Renal pelvis (tissue), 4 donors: ENCODE results near the gene ADGRG1. TPM values are rescaled to one million over a fixed set of nuclear protein-coding genes. Genes with fewer than 3 reads are reported as not detected.
A peak's percentile ranks its signal among the peaks of the same experiment; 100 is the strongest.
"Not testable (repeated sequence)": the region's sequence is repeated elsewhere in the genome, so short reads cannot be mapped to it uniquely, and the experiment has no call there.

Source experiments
- DNase-seq: peaks from one replicate; pipeline ENCODE4 v3.0.0-alpha.2; 2013
- polyA plus RNA-seq, 3 donors: library from polyadenylated mRNA; unstranded; fragments of 120-200 nt; gene quantifications; one replicate each; pipeline ENCODE4 v1.2.1, GENCODE V29; 2013; ENCODE audit not compliant: insufficient read length in 3 of 3

ADGRG1 gene
- polyA plus RNA-seq, 3 donors = 72.4 to 84.0 (median 79.6) TPM

GRCh38 chr16:57696240-57696639 lies 67.8 kb downstream of the ADGRG1 start:
- DNase-seq = no peak

DNA sequence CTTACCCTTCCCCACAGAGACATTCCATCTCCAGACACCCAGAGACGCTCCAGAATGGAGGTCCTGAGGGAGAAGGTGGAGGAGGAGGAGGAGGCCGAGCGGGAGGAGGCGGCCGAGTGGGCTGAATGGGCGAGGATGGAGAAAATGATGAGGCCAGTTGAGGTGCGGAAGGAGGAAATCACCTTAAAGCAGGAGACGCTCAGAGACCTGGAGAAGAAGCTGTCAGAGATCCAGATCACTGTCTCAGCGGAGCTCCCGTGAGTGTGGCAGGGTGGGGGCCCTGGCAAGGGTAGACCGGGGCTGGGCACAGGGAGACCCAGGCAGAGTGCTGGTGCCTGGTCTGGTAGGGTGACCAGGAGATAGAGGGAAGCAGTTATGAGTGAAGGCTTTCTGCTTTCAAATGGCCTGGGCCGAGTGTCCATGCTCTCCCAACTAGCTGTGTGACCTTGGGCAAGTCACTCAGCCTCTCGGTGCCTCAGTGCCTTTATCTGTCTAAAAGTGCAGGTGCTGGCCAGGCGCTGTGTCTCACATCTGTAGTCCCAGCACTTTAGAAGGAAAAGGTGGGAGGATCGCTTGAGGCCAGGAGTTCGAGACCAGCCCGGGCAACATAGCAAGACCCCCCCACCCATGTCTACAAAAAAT lies 69.6 kb downstream of the ADGRG1 start:
- no peak for DNase-seq

DNA sequence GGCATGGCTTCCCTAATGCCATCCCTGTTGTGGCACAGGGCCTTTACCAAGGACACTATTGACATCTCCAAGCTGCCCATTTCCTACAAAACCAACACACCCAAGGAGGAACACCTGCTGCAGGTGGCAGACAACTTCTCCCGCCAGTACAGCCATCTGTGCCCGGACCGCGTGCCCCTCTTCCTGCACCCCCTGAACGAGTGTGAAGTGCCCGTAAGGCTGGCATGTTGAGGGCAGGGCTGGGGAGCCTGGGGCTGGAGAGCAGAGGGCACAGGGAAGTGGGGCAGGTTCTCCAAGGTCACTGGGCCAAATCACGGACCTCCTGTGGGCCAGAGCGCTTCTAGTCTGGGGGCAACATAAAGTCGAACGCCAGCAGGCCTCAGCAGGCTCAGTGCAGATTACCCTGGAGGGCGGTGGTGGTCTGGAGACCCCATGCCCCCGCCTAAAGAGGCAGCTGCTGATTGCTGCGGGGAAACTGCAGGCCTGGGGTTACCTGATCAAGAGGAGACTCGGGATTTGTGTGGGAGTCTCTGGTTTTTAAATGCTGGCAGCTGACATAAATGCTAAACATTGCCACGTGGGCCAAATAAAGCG lies 70.5 kb downstream of the ADGRG1 start:
- DNase-seq = no peak

DNA sequence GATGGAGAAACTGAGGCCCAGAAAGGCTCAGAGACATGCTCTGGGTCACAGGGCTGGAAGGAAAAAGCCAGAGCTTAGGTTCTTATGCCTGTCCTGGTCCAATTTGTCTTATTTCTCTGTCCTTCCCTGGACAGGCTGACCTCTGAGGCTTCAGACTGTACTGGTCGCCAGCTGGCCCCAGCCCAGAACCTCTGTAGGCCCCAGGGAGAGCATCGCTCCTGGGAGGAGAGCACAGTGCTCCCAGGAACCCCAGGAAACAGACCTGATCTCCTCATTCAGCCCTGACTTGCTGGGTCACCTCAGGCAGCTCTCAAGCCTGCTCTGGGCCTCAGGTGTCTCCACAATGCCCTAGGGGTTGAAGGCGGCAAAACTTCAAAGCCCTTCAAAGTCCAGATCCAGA lies 71.1 kb downstream of the ADGRG1 start:
- DNase-seq = no peak

DNA sequence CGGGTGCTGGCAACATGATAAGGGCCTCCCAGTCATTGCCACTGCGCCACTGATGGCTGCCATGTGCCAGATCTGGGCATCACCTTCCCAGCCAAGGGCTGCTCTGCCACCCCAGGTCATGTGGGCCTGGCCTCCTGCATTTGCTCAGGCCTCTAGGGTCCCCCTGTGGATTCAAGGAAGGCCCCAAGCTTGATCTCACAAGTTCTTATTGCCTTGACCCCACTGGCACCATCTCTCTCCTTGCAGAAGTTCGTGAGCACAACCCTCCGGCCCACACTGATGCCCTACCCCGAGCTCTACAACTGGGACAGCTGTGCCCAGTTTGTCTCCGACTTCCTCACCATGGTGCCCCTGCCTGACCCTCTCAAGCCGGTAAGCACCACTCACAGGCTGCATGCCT lies 71.5 kb downstream of the ADGRG1 start:
- DNase-seq = no peak

GRCh38 chr16:57700781-57701551 lies 72.5 kb downstream of the ADGRG1 start:
- DNase-seq = no peak

DNA sequence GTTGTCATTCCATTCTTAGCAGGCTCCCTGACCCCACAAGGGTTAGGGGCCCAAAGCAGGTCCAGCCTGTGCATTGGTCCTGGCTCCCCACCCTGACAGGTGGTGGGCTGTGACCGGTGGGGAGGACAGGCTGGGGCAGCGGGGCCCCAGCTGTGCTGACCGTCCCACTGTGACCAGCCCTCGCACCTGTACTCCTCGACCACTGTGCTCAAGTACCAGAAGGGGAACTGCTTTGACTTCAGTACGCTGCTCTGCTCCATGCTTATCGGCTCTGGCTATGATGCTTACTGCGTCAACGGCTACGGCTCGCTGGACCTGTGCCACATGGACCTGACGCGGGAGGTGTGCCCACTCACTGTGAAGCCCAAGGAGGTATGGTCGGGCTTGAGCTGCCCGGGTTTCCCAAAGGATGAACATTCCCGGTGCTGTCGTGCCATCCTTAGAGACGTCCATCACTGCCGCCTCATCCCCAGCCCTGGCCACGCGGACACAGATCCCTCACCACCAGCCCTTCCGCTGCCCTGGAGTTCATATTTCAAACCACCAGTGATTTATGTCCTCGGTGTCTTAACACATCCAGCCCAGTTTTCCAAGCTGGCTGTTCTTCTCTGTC lies 73.4 kb downstream of the ADGRG1 start:
- DNase-seq = peak; percentile 65

DNA sequence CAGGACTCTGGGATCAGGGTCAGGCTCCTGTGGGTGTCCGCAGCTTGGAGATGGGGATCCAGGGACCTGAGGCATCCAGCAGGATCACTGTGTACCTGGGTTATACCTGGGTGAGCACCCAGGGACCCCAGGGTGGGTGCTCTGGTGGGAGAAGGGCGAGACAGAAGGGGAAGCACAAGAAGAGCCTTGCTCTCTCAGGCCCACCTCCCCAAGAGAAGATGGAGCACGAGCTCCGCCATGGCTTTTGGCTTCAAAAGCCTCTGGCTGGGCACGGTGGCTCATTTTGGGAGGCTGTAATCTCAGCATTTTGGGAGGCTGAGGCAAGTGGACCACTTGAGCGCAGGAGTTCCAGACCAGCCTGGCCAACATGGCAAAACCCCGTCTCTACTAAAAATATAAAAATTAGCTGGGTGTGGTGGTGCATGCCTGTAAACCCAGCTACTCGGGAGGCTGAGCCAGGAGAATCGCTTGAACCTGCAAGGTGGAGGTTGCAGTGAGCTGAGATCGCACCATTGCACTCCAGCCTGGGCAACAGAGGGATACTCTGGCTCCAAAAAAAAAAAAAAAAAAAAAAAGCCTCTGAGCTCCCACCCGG lies 75.1 kb downstream of the ADGRG1 start:
- DNase-seq = no peak

DNA sequence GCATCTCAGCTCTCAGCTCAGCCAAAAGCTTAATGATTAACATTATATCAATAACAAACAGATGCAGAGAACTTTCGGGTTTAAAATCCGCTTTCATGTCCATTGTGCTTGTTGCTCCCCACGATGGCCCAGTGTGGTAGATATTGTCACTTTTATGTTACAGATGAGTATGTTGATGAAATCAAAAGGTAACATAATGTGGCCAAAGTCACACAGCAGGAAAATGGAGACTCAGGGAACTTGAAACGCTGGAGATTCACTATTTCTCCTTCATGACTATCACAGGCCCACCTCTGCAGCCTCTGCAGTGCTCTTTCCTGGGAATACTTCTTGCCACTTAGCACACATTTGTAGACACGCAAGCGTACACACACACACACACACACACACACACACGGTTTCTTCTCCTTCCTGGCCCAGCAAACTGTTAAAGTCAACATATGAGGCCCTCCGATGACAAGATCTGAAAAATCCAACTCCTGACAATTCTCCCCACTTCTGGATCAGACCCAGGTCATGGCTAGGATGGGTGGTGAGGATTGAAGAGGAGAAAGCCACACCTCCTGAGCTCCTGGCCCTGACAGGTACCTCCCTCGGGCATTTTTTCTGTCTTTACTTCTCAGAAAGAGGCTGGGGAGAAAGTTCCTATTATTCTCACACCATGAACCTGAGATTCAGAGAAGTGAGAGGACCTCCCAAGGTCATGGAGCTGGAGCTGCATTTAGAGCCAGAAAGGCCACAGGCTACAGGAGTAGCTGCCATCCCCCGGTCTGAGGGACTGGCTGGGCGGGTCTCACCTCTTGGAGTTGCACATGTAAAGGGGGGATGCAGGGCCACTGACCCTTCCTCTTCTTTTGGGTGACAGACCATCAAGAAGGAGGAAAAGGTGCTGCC lies 75.8 kb downstream of the ADGRG1 start:
- DNase-seq = no peak

DNA sequence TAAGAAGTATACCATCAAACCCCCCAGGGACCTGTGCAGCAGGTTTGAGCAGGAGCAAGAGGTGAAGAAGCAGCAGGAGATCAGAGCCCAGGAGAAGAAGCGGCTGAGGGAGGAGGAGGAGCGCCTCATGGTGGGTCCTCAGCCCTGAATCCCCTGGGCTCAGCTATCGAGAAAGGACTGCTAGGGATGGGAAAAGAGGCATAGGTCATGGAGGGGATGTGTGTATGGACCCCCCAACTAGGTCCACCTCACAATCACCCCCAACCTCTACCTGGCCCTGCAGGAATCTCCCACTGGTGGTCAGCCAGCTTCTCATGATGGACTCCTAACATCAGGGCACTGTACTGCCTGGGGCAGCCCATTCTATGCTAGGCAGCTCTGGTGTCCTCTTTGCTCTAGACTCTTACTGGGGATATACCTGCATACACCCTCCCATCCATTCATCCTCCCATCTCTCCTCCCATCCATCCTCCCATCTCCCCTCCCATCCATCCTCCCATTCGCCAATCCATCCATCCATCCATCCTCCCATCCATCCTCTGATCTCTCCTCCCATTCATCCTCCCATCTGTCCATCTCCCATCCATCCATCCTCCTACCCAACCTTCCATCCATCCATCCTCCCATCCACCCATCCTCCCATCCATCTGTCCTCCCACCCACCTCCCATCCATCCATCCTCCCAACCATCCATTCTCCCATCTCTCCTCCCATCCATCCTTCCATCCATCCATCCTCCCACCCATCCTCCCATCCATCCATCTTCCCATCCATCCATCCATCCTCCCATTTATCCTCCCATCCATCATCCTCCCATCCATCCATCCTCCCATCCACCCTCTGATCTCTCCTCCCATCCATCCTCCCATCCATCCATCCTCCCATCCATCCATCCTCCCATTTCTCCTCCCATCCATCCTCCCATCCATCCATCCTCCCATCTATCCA lies 76.7 kb downstream of the ADGRG1 start:
- DNase-seq = no peak

DNA sequence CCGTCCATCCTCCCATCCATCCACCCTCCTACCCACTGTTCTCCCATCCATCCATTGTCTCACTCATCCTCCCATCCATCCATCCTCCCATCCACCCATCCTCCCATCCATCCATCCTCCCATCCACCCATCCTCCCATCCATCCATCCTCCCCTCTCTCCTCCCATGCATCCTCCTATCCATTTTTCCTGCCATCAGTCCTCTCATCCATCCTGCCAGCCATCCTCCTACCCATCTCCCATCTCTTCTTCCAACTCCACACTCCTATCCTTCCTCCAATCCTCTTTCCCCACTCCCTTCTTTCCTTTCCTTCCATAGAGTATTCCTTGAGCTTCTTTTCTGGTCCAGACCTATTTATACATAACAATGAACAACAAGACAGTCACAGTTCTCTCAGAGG lies 78.3 kb downstream of the ADGRG1 start:
- no peak for DNase-seq

DNA sequence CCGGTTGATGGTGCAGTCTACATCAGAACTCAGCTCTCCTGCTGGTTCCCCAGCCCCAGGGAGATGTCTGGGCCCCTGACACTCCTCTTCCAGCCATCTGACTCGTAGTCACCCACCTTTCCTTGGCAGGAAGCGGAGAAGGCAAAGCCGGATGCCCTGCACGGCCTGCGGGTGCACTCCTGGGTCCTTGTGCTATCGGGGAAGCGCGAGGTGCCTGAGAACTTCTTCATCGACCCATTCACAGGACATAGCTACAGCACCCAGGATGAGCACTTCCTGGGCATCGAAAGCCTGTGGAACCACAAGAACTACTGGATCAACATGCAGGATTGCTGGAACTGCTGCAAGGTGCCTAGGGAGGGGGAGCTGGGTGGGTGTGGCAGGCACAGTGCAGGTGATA lies 78.9 kb downstream of the ADGRG1 start:
- no peak for DNase-seq

- no peak for DNase-seq
These were observed 79.7 kb downstream of the ADGRG1 start for GRCh38 chr16:57708168-57708567.

DNA sequence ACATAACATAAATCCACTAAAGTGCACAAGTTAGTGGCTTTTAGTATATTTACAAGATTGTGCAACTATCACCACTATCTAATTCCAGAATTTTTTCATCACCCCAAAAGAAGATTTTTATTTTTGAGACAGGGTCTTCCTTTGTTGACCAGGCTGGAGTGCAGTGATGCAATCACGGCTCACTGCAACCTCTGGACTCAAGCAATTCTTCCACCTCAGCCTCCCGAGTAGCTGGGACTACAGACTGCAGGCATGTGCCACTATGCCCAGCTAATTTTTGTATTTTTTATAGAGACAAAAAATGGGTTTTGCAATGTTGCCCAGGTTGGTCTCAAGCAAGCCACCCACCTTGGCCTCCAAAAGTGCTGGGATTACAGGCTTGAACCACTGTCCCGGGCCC lies 81.2 kb downstream of the ADGRG1 start:
- DNase-seq = no peak

DNA sequence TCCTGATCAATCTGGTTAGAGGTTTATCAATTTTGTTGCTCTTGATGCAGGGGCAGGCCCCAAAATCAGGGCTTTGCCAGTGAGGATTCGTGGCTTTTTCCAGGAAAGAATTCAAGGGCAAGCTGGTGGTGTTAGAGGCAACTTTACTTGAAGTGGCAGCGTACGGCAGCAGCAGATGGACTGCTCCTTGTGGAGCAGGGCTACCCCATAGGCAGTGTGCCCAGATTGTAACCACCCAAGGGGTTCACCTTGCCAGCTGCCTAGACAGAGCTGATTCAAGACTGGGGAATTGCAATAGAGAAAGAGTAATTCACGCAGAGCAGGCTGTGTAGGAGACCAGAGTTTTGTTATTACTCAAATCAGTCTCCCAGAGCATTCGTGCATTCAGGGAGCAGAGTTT lies 82.9 kb downstream of the ADGRG1 start:
- DNase-seq = no peak

GRCh38 chr16:57711993-57712392 lies 83.6 kb downstream of the ADGRG1 start:
- DNase-seq = no peak

- not testable (repeated sequence) for DNase-seq
These were observed 84.1 kb downstream of the ADGRG1 start for GRCh38 chr16:57712569-57712968.

DNA sequence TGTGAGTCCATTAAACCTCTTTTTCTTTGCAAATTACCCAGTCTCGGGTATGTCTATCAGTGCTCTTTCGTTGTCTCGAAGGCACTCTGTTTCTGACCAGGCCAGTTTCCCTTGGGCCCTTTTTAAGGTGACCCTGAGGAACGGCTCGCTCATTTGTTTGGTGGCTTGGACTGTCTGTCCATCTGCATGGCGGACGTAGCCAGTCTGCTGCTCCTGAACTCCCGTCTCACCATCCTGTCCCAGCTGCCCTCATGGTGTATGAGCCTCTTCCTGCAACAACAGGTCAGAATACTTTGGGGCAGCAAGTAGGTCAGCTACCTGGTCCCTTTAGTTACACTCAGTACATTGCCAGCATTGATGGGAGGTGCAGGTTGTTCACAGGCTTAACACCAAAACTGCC lies 85.2 kb downstream of the ADGRG1 start:
- no peak for DNase-seq

DNA sequence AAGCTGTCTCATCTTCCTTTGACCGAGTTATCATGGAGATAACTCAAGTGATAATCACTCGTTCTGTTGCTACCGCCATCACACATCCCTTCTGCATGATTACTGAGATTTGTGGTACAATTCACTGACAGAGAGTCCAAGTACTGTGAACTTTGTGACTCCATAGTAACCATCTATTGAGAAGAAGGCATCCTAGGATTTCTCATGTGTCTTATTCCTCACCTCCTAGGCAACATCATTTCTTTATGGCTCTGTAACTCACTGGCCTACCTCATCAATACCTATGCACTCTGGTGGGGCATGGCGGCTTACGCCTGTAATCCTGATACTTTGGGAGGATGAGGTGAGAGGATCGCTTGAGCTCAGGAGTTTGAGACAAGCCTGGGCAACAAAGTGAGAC lies 85.6 kb downstream of the ADGRG1 start:
- no peak for DNase-seq
